KMS-11 (cell line): ENCODE data around the gene HSPA12B.

Experiments used
- H2AFZ ChIP-seq: fragments of 200-600 bp; sonication (generic); 2 replicates; pipeline ENCODE4 v1.6.1; 2016; ENCODE audit warnings: antibody characterized with exemption, mixed run types, low read depth
- H3K27ac ChIP-seq: fragments of 200-600 bp; sonication (generic); 2 replicates; pipeline ENCODE4 v1.6.1; 2016; ENCODE audit warnings: mild to moderate bottlenecking, mixed run types
- H3K27me3 ChIP-seq: fragments of 200-600 bp; sonication (generic); 2 replicates; pipeline ENCODE4 v1.6.1; 2017; ENCODE audit warnings: mild to moderate bottlenecking, low read depth, mixed run types, moderate library complexity; ENCODE audit not compliant: insufficient read depth
- H3K36me3 ChIP-seq: fragments of 200-600 bp; sonication (generic); 2 replicates; pipeline ENCODE4 v1.6.1; 2017; ENCODE audit warnings: mild to moderate bottlenecking, mixed run types; ENCODE audit not compliant: insufficient read depth
- H3K4me1 ChIP-seq: fragments of 200-600 bp; sonication (generic); 2 replicates; pipeline ENCODE4 v1.6.1; 2016; ENCODE audit warnings: mild to moderate bottlenecking, low read depth, mixed run types; ENCODE audit not compliant: poor library complexity, severe bottlenecking
- H3K4me2 ChIP-seq: fragments of 200-600 bp; sonication (generic); 2 replicates; pipeline ENCODE4 v1.7.0; 2016; ENCODE audit warnings: mild to moderate bottlenecking, mixed run types
- H3K4me3 ChIP-seq: fragments of 200-600 bp; sonication (generic); IDR thresholded peaks from 2 replicates; pipeline ENCODE4 v1.6.1; 2017; ENCODE audit warnings: low read depth, low read length, mixed read lengths; ENCODE audit not compliant: insufficient read depth
- H3K79me2 ChIP-seq: fragments of 200-600 bp; sonication (generic); 2 replicates; pipeline ENCODE4 v1.6.1; 2016; ENCODE audit warnings: low read depth, mixed run types; ENCODE audit not compliant: insufficient read depth
- H3K9ac ChIP-seq: fragments of 200-600 bp; sonication (generic); 2 replicates; pipeline ENCODE4 v1.6.1; 2016; ENCODE audit warnings: mild to moderate bottlenecking, mixed run types
- H4K20me1 ChIP-seq: fragments of 200-600 bp; sonication (generic); 2 replicates; pipeline ENCODE4 v1.6.1; 2016; ENCODE audit warnings: mild to moderate bottlenecking, mixed run types; ENCODE audit not compliant: insufficient read depth
- TF ChIP-seq, protein P1 (sequence below): fragments of 200-600 bp; sonication (generic); conservative IDR thresholded peaks from 2 replicates; pipeline ENCODE4 v1.6.1; 2017; ENCODE audit warnings: low read depth, mild to moderate bottlenecking, antibody characterized with exemption, low read length, moderate library complexity, mixed read lengths

Gene HSPA12B

DNA sequence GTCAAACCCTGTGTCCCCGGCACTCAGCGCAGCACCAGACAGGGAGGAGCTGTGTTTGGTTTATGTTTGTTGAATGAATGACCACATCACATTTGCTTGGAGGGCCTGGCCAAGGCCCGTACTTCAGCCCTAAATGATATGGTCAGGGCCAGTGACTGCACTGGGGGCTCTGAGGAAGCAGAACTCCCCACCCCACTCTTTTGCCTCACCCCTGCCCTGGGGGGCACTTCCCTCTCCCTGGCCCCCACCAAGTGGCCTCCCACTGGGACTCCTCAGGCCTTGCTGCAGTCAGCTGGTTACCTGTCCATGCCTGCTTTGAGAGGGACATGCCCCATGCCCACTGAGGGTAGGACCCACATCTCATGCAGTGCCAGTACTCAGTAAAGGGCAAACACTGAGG, 32.2 kb downstream of the HSPA12B start:
- no peaks in the 10 kb centered on the region for H3K79me2 ChIP-seq
- H3K36me3 ChIP-seq: no peaks in the 10 kb centered on the region
- TF ChIP-seq, protein P1, sequence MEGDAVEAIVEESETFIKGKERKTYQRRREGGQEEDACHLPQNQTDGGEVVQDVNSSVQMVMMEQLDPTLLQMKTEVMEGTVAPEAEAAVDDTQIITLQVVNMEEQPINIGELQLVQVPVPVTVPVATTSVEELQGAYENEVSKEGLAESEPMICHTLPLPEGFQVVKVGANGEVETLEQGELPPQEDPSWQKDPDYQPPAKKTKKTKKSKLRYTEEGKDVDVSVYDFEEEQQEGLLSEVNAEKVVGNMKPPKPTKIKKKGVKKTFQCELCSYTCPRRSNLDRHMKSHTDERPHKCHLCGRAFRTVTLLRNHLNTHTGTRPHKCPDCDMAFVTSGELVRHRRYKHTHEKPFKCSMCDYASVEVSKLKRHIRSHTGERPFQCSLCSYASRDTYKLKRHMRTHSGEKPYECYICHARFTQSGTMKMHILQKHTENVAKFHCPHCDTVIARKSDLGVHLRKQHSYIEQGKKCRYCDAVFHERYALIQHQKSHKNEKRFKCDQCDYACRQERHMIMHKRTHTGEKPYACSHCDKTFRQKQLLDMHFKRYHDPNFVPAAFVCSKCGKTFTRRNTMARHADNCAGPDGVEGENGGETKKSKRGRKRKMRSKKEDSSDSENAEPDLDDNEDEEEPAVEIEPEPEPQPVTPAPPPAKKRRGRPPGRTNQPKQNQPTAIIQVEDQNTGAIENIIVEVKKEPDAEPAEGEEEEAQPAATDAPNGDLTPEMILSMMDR: no peak
- no peak overlapping the region for H3K27ac ChIP-seq
- H3K27me3 ChIP-seq: no peaks in the 10 kb centered on the region
- H3K4me2 ChIP-seq: no peak overlapping the region
- peaks cover 5% of the 10 kb centered on the region for H3K4me1 ChIP-seq
- no peaks in the 10 kb centered on the region for H4K20me1 ChIP-seq
- H3K9ac ChIP-seq: no peak overlapping the region
- H2AFZ ChIP-seq: no peak overlapping the region
- no peak overlapping the region for H3K4me3 ChIP-seq

DNA sequence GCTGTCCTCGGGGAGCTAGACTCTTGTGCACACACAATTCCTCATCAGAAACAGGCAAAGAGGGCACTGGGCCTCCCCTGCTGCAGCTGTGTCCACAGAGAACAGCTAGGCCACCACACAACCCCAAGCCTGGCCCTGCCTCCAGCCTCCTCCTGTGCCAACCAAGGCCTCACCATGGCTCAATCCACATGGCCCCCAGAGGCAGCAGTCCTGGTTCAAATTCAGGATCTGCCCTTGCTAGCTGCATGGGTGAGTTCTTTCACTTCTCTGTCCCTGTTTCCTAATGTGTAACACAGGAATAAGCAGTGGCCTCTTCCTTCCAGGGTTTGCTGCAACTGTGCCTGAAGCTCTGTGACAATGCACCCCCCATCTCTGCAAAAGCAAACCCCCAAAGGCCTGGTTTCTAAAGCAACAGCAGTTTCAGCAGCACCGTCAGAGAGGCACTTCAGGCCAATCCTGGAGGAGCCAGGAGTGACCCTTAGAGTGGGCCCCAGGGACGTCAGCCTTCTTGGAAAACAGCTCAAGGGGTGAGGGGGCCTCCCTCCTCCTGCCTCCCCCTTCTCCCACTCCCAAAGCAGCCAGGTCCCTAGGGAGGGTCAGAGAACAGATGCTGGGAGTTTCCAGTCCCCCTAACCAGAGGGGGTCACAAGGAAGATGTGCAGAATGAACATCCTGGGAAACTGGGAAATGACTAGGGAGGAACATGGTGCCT, 32.8 kb downstream of the HSPA12B start:
- no peak overlapping the region for H3K4me3 ChIP-seq
- TF ChIP-seq, protein P1: no peak
- no peak overlapping the region for H3K4me2 ChIP-seq
- H4K20me1 ChIP-seq: no peaks in the 10 kb centered on the region
- no peaks in the 10 kb centered on the region for H3K27me3 ChIP-seq
- no peak overlapping the region for H2AFZ ChIP-seq
- peaks cover 5% of the 10 kb centered on the region for H3K4me1 ChIP-seq
- H3K79me2 ChIP-seq: no peaks in the 10 kb centered on the region
- no peak overlapping the region for H3K27ac ChIP-seq
- no peak overlapping the region for H3K9ac ChIP-seq
- no peaks in the 10 kb centered on the region for H3K36me3 ChIP-seq

DNA sequence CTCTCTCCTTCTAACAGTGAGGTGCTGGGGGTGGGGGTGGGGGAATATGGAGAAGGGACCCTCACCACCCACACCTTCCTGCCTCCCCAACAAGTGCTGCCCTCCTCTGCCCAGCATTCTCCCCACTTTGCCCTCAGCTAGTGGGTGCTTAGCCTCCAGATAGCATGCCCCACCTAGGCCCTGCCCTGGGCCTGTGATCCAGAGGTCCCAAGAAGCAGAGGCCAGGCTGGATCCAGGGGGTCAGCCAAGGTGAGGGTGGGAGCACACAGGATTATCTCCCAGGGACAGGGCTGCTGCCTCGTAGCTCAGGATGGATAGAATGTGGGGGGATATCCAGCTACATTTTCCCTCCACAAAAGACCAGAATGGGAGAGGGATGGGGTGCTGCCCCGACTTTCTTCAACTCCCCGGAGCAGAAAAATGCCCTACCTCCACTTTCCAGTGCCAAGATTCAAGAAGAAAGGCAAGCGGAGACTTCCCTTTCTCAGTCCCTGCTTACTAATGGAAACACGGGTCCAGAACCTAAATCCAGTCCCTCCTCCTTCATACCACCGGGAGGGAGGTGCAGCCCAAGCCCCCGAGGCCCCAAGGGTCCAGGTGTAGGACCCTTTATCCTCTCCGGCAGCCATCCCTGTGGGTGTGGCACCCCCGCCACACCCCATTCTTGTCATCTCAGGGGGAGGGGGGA, 34.1 kb downstream of the HSPA12B start:
- H3K27ac ChIP-seq: no peak overlapping the region
- H3K4me1 ChIP-seq: peaks cover 5% of the 10 kb centered on the region
- TF ChIP-seq, protein P1: no peak
- H2AFZ ChIP-seq: no peak overlapping the region
- H3K4me3 ChIP-seq: no peak overlapping the region
- H3K27me3 ChIP-seq: no peaks in the 10 kb centered on the region
- peak overlapping the region; percentile 60; the same call in 1 of the 2 replicates for H3K9ac ChIP-seq
- H3K79me2 ChIP-seq: no peaks in the 10 kb centered on the region
- H4K20me1 ChIP-seq: no peaks in the 10 kb centered on the region
- H3K36me3 ChIP-seq: no peaks in the 10 kb centered on the region
- peak overlapping the region; percentile 76 for H3K4me2 ChIP-seq

DNA sequence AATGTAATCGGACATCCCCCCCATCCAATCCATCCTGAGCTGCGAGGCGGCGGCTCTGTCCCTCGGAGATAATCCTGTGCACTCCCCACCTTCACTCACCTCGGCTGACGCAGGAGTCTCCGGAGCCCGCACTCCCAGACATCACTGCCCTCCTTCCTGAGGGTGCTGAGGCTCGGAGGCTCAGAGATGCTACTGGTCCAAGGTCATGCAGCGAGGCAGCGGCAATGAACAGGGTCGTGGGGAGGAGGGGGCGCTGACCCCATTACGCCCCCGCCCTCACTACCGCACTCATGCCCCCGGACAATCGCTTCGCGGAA, 34.6 kb downstream of the HSPA12B start:
- H3K4me3 ChIP-seq: no peak overlapping the region
- peak overlapping the region; percentile 60 for H3K9ac ChIP-seq
- H3K36me3 ChIP-seq: no peaks in the 10 kb centered on the region
- no peaks in the 10 kb centered on the region for H3K27me3 ChIP-seq
- peaks cover 5% of the 10 kb centered on the region for H3K4me1 ChIP-seq
- peak overlapping the region; percentile 76 for H3K4me2 ChIP-seq
- H2AFZ ChIP-seq: peak overlapping the region; percentile 67
- TF ChIP-seq, protein P1: no peak
- H3K27ac ChIP-seq: no peak overlapping the region
- H3K79me2 ChIP-seq: no peaks in the 10 kb centered on the region
- no peaks in the 10 kb centered on the region for H4K20me1 ChIP-seq
